Sciatic nerve (tissue), 2 donors: ENCODE data around the gene FOXO3. TPM values are rescaled to one million over a fixed set of nuclear protein-coding genes. Genes with fewer than 3 reads are reported as not detected.

Experiments
- ATAC-seq: fragments of 200-7000 bp; cut with Tn5 transposase; one replicate; pipeline ENCODE4 v1.9.1; 2020; ENCODE audit warnings: mild to moderate bottlenecking, moderate library complexity
- DNase-seq: peaks from one replicate; pipeline ENCODE4 v3.0.0-alpha.2; 2020; ENCODE audit warnings: low spot score
- intact Hi-C: fragments of 100-400 bp; cut with DNase I; formaldehyde crosslinking; loops from one replicate; pipeline ENCODE4 v1.14.2; 2022
- total RNA-seq: library from RNA; stranded (reverse); fragmentation: NEBNext Ultra II Directional; extraction: Animal tissue kit (Norgen Biotek cat#: 25700); gene quantifications from one replicate; pipeline ENCODE4 v1.2.1, GENCODE V29; 2021
- donor health status: DM: no; HTN: no; CAD: no.
- donor health status: DM: no; HTN: no; CAD: no.

Gene FOXO3
- total RNA-seq, 1 donor from 2014 or later = 79.1 TPM

- intact Hi-C loops = no loop called here
- DNase-seq = no peak
- ATAC-seq = no peak
Observed at GRCh38 chr6:108687921-108688320, 127.2 kb downstream of the FOXO3 start.

- intact Hi-C loops = no loop called here
- DNase-seq (peak; percentile 86), ATAC-seq (peak; percentile 94)
Observed at GRCh38 chr6:108689272-108690161, 128.8 kb downstream of the FOXO3 start.

GRCh38 chr6:108690326-108691049, 129.8 kb downstream of the FOXO3 start:
- DNase-seq (no peak), ATAC-seq (peak; percentile 8)
- intact Hi-C loops = no loop called here

GRCh38 chr6:108693430-108694154, 132.9 kb downstream of the FOXO3 start:
- no peak for ATAC-seq
- no peak for DNase-seq
- intact Hi-C loops = no loop called here

GRCh38 chr6:108694816-108695215, 134.1 kb downstream of the FOXO3 start:
- ATAC-seq (no peak), DNase-seq (no peak)

GRCh38 chr6:108697561-108698161, 136.9 kb downstream of the FOXO3 start:
- ATAC-seq = peak; percentile 67
- intact Hi-C loops = no loop called here
- DNase-seq = no peak

More at GRCh38 chr6:108694816-108695215, 134.1 kb downstream of the FOXO3 start:
- intact Hi-C loops = no loop called here

- intact Hi-C loops = no loop called here
- no peak for DNase-seq
- ATAC-seq = peak; percentile 16
Observed at GRCh38 chr6:108698593-108699289, 138.0 kb downstream of the FOXO3 start.

GRCh38 chr6:108699290-108700041, 138.7 kb downstream of the FOXO3 start:
- DNase-seq (no peak), ATAC-seq (peak; percentile 57)
- intact Hi-C loops = no loop called here

- intact Hi-C loops = no loop called here
- no peak for DNase-seq
- no peak for ATAC-seq
Observed at GRCh38 chr6:108702106-108702851, 141.6 kb downstream of the FOXO3 start.

GRCh38 chr6:108706649-108707048, 145.9 kb downstream of the FOXO3 start:
- intact Hi-C loops = no loop called here
- DNase-seq (no peak), ATAC-seq (peak; percentile 53)

GRCh38 chr6:108707328-108707976, 146.7 kb downstream of the FOXO3 start:
- ATAC-seq = peak; percentile 79
- no peak for DNase-seq
- intact Hi-C loops = no loop called here

- no peak for ATAC-seq
- intact Hi-C loops = no loop called here
- no peak for DNase-seq
Observed at GRCh38 chr6:108710030-108710429, 149.3 kb downstream of the FOXO3 start.

GRCh38 chr6:108710551-108710950, 149.8 kb downstream of the FOXO3 start:
- ATAC-seq = no peak
- intact Hi-C loops = no loop called here
- DNase-seq = no peak

- intact Hi-C loops = no loop called here
- ATAC-seq = no peak
- DNase-seq = no peak
Observed at GRCh38 chr6:108711071-108711470, 150.4 kb downstream of the FOXO3 start.

GRCh38 chr6:108711826-108712225, 151.1 kb downstream of the FOXO3 start:
- ATAC-seq (no peak), DNase-seq (no peak)
- intact Hi-C loops = no loop called here

GRCh38 chr6:108712946-108713345, 152.2 kb downstream of the FOXO3 start:
- intact Hi-C loops = no loop called here

More at GRCh38 chr6:108712946-108713345, 152.2 kb downstream of the FOXO3 start:
- ATAC-seq = no peak
- no peak for DNase-seq
